K562 (cell line): ENCODE data around the gene SLC6A7. TPM values are rescaled to one million over a fixed set of nuclear protein-coding genes. Genes with fewer than 3 reads are reported as not detected.

Source experiments
- ARHGAP35 ChIP-seq: fragments of 450-650 bp; IDR thresholded peaks from 2 replicates; pipeline ENCODE4 v1.6.1; 2018; ENCODE audit not compliant: partially characterized antibody
- ATF1 ChIP-seq, 2 experiments: fragments of 450-650 bp in 1 of 2; IDR thresholded peaks; 2 replicates each; pipeline ENCODE4 v1.6.1; 2016; ENCODE audit warnings: missing compliant biosample characterization in 1 of 2, missing genetic modification characterization in 1 of 2
- CBX1 ChIP-seq: sonication (generic); IDR thresholded peaks from 2 replicates; pipeline ENCODE4 v1.6.1; 2016; ENCODE audit warnings: antibody characterized with exemption, low read depth, mild to moderate bottlenecking
- FOXA3 ChIP-seq, 2 experiments: fragments of 450-650 bp in 1 of 2; sonication (generic) in 1 of 2; formaldehyde crosslinking; IDR thresholded peaks in 1 of 2; conservative IDR thresholded peaks in 1 of 2; 2 replicates each; pipeline versions ENCODE4 v1.4.0 to v1.8.0; 2020 to 2022; ENCODE audit warnings: mild to moderate bottlenecking in 2 of 2, missing genetic modification reagents in 1 of 2
- GABPA ChIP-seq: fragments of 200-800 bp; sonication (Bioruptor generic); conservative IDR thresholded peaks from 2 replicates; pipeline ENCODE4 v1.6.1; 2016; ENCODE audit warnings: low read depth, missing genetic modification characterization, missing compliant biosample characterization
- HNRNPLL ChIP-seq: fragments of 200-400 bp; formaldehyde crosslinking; IDR thresholded peaks from 2 replicates; pipeline ENCODE4 v1.6.1; 2017; ENCODE audit warnings: low read length, low read depth, mild to moderate bottlenecking; ENCODE audit not compliant: poor library complexity, severe bottlenecking
- MAFF ChIP-seq: IDR thresholded peaks from 2 replicates; pipeline ENCODE4 v1.6.1; 2012; ENCODE audit warnings: low read length, improper control_type of control experiment
- MCM3 ChIP-seq: fragments of 450-650 bp; IDR thresholded peaks from 2 replicates; pipeline ENCODE4 v1.6.1; 2016
- MTA3 ChIP-seq: fragments of 450-650 bp; formaldehyde crosslinking; IDR thresholded peaks from 2 replicates; pipeline ENCODE4 v1.6.1; 2017; ENCODE audit warnings: mild to moderate bottlenecking, borderline replicate concordance
- NFRKB ChIP-seq: fragments of 450-650 bp; IDR thresholded peaks from 2 replicates; pipeline ENCODE4 v1.6.1; 2016; ENCODE audit warnings: low read depth
- PRMT5 ChIP-seq: sonication (generic); formaldehyde crosslinking; IDR thresholded peaks from 2 replicates; pipeline ENCODE4 v1.5.0; 2020; ENCODE audit warnings: missing genetic modification reagents
- SPI1 ChIP-seq: IDR thresholded peaks from 2 replicates; pipeline ENCODE4 v1.6.1; 2011; ENCODE audit warnings: low read depth, low read length, control low read depth, borderline replicate concordance
- ZNF347 ChIP-seq: fragments of 450-650 bp; formaldehyde crosslinking; IDR thresholded peaks from 2 replicates; pipeline ENCODE4 v1.4.0; 2020; ENCODE audit warnings: low read depth, mild to moderate bottlenecking, moderate library complexity
- polyA plus RNA-seq, 8 experiments: library from polyadenylated mRNA; depleted of rRNA in 4 of 8; stranded (reverse) in 5 of 8; unstranded in 3 of 8; fragments of >200 nt; fragmentation: Nextera tagmentation in 2 of 8; fragmentation: Illumina TruSeq in 1 of 8; extraction: Ambion mirVana in 2 of 8; extraction: Trizol in 1 of 8; gene quantifications; 2 replicates each; pipeline versions ENCODE4 v1.2.1 to v1.2.3, GENCODE V29; 2011 to 2014; ENCODE audit warnings: inconsistent platforms in 1 of 8, missing spikeins in 1 of 8
- total RNA-seq, 7 experiments: library from RNA; depleted of rRNA in 6 of 7; stranded (reverse); fragments of >200 nt in 6 of 7; fragmentation: Illumina TruSeq in 2 of 7; extraction: Trizol in 2 of 7; gene quantifications; 2 replicates each; pipeline versions ENCODE4 v1.2.1 to v1.2.3, GENCODE V29; 2011 to 2021; ENCODE audit warnings: low replicate concordance in 1 of 7
- TF ChIP-seq, protein P1 (sequence below): fragments of 250-450 bp; sonication (Bioruptor Pico); IDR thresholded peaks from 2 replicates; pipeline ENCODE4 v1.4.0; 2020; ENCODE audit warnings: mild to moderate bottlenecking, moderate library complexity, borderline replicate concordance
- TF ChIP-seq, protein P2 (sequence below): fragments of 450-650 bp; IDR thresholded peaks from 2 replicates; pipeline ENCODE4 v1.6.1; 2018; ENCODE audit not compliant: partially characterized antibody
- TF ChIP-seq, protein P3 (sequence below): fragments of 450-650 bp; IDR thresholded peaks from 2 replicates; pipeline ENCODE4 v1.7.0; 2016; ENCODE audit warnings: borderline replicate concordance
- TF ChIP-seq, protein P4 (sequence below): fragments of 250-450 bp; sonication (Bioruptor Pico); IDR thresholded peaks from 2 replicates; pipeline ENCODE4 v1.4.0; 2020; ENCODE audit warnings: mild to moderate bottlenecking

The SLC6A7 gene
- total and polyA plus RNA-seq, 9 of the 15 experiments (the other 6 are each of a cell fraction or from before 2014, with no cell fraction given) = not detected

DNA sequence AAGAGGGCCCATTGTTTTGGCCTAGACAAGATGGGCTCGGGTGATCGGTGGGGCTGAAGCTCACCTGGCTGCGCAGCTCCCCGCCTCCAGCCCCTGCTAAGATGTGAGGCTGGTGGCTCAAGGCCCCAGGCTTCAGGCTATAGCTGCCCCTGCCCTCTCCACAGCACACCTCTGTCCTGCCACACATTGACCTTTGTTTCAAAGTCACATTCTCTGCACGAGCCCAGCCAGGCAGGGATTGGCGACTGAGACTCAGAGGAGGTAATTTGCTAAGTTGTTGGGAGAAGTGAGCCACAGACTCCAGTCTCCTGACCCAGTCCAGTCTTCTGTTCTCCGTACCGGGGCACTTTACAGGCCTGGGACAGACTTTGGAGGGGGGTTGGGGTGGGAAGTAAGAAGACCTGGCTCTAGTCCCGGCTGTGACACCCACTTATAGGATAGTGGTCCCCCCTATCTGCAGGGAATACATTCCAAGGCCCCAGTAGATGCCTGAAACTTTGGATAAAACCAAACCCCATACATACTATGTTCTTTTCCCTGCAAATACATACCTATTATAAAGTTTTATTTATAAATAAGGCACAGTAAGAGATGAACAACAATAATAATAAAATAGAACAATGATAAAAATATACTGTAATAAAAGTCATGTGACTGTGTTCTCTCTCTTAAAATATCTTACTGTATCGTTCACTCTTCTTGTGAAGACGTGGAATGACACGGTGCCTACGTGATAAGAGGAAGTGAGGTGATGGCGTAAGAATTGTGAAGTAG lies 47.5 kb upstream of the SLC6A7 start (continued):
- TF ChIP-seq, protein P1, sequence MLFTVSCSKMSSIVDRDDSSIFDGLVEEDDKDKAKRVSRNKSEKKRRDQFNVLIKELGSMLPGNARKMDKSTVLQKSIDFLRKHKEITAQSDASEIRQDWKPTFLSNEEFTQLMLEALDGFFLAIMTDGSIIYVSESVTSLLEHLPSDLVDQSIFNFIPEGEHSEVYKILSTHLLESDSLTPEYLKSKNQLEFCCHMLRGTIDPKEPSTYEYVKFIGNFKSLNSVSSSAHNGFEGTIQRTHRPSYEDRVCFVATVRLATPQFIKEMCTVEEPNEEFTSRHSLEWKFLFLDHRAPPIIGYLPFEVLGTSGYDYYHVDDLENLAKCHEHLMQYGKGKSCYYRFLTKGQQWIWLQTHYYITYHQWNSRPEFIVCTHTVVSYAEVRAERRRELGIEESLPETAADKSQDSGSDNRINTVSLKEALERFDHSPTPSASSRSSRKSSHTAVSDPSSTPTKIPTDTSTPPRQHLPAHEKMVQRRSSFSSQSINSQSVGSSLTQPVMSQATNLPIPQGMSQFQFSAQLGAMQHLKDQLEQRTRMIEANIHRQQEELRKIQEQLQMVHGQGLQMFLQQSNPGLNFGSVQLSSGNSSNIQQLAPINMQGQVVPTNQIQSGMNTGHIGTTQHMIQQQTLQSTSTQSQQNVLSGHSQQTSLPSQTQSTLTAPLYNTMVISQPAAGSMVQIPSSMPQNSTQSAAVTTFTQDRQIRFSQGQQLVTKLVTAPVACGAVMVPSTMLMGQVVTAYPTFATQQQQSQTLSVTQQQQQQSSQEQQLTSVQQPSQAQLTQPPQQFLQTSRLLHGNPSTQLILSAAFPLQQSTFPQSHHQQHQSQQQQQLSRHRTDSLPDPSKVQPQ (CRISPR knock-in tag) = no peak
- no peak for TF ChIP-seq MAFF
- TF ChIP-seq, protein P2, sequence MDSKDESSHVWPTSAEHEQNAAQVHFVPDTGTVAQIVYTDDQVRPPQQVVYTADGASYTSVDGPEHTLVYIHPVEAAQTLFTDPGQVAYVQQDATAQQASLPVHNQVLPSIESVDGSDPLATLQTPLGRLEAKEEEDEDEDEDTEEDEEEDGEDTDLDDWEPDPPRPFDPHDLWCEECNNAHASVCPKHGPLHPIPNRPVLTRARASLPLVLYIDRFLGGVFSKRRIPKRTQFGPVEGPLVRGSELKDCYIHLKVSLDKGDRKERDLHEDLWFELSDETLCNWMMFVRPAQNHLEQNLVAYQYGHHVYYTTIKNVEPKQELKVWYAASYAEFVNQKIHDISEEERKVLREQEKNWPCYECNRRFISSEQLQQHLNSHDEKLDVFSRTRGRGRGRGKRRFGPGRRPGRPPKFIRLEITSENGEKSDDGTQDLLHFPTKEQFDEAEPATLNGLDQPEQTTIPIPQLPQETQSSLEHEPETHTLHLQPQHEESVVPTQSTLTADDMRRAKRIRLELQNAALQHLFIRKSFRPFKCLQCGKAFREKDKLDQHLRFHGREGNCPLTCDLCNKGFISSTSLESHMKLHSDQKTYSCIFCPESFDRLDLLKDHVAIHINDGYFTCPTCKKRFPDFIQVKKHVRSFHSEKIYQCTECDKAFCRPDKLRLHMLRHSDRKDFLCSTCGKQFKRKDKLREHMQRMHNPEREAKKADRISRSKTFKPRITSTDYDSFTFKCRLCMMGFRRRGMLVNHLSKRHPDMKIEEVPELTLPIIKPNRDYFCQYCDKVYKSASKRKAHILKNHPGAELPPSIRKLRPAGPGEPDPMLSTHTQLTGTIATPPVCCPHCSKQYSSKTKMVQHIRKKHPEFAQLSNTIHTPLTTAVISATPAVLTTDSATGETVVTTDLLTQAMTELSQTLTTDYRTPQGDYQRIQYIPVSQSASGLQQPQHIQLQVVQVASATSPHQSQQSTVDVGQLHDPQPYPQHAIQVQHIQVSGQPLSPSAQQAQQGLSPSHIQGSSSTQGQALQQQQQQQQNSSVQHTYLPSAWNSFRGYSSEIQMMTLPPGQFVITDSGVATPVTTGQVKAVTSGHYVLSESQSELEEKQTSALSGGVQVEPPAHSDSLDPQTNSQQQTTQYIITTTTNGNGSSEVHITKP = peak; percentile 22
- TF ChIP-seq PRMT5 (CRISPR knock-in tag) = no peak
- TF ChIP-seq, protein P3, sequence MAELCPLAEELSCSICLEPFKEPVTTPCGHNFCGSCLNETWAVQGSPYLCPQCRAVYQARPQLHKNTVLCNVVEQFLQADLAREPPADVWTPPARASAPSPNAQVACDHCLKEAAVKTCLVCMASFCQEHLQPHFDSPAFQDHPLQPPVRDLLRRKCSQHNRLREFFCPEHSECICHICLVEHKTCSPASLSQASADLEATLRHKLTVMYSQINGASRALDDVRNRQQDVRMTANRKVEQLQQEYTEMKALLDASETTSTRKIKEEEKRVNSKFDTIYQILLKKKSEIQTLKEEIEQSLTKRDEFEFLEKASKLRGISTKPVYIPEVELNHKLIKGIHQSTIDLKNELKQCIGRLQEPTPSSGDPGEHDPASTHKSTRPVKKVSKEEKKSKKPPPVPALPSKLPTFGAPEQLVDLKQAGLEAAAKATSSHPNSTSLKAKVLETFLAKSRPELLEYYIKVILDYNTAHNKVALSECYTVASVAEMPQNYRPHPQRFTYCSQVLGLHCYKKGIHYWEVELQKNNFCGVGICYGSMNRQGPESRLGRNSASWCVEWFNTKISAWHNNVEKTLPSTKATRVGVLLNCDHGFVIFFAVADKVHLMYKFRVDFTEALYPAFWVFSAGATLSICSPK = no peak
- no peak for TF ChIP-seq CBX1
- TF ChIP-seq HNRNPLL = peak; percentile 70
- TF ChIP-seq, protein P4, sequence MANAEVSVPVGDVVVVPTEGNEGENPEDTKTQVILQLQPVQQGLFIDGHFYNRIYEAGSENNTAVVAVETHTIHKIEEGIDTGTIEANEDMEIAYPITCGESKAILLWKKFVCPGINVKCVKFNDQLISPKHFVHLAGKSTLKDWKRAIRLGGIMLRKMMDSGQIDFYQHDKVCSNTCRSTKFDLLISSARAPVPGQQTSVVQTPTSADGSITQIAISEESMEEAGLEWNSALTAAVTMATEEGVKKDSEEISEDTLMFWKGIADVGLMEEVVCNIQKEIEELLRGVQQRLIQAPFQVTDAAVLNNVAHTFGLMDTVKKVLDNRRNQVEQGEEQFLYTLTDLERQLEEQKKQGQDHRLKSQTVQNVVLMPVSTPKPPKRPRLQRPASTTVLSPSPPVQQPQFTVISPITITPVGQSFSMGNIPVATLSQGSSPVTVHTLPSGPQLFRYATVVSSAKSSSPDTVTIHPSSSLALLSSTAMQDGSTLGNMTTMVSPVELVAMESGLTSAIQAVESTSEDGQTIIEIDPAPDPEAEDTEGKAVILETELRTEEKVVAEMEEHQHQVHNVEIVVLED (CRISPR knock-in tag) = no peak
- peak; percentile 91 for TF ChIP-seq SPI1
- 0 out of 2 replicates have a peak, but pooled peaks have one; percentile 23 for TF ChIP-seq NFRKB
- 0 out of 4 replicates have a peak, but pooled peaks of 1 of the 2 experiments have one; percentile 33 for TF ChIP-seq FOXA3 (CRISPR knock-in tag; conservative IDR thresholded peaks at IDR 0.05 in 1 of 2, IDR thresholded peaks at IDR 0.05 in 1 of 2)
- no peak for TF ChIP-seq ARHGAP35
- TF ChIP-seq MTA3 = 0 out of 2 replicates have a peak, but pooled peaks have one; percentile 51
- TF ChIP-seq ATF1 (CRISPR knock-in tag; IDR thresholded peaks at IDR 0.05) = no peak
- TF ChIP-seq ATF1 (tag; IDR thresholded peaks at IDR 0.05) = peak; percentile 88
- TF ChIP-seq GABPA (tag) = peak; percentile 44; the same call in 1 of the 2 replicates
- no peak for TF ChIP-seq MCM3
- no peak for TF ChIP-seq ZNF347 (CRISPR knock-in tag)
